ENCODE results near the gene CTNNA3.

CTNNA3 gene

DNA sequence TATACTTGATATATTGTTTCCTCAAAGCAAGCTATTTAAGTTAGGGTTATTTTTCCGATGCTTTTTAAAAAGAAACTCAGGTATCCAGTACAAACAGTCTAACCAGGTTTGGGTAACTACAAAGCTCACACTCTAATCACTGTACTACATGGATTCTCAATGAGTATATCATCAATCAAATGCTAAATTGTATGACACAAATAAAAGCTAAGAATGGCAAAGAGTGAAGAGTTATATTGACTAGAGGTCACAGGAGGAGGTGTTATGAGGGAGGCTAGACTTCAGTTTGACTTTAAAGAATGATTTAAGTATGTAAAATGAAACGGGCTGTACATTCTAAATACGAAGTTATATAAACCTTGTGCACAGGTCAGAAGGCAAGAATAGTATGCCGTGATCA is 178.0 kb downstream of the CTNNA3 start:
- no peak for DNase-seq

DNA sequence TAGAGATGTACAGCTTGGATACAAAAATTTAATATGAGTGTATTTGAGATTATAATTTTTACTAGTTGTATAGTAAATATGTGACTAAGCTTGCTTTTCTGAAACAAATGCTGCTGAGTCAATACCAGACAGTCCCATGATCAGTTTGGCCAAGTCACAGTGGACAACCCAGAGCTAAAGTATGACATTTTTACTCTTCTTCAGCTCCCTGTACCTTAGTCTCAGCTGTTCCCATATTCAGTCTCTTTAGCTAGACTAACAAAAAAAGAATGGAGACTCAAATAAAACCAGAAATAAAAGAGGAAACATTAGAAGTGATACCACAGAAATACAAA is 189.3 kb downstream of the CTNNA3 start:
- DNase-seq, result no peak

DNA sequence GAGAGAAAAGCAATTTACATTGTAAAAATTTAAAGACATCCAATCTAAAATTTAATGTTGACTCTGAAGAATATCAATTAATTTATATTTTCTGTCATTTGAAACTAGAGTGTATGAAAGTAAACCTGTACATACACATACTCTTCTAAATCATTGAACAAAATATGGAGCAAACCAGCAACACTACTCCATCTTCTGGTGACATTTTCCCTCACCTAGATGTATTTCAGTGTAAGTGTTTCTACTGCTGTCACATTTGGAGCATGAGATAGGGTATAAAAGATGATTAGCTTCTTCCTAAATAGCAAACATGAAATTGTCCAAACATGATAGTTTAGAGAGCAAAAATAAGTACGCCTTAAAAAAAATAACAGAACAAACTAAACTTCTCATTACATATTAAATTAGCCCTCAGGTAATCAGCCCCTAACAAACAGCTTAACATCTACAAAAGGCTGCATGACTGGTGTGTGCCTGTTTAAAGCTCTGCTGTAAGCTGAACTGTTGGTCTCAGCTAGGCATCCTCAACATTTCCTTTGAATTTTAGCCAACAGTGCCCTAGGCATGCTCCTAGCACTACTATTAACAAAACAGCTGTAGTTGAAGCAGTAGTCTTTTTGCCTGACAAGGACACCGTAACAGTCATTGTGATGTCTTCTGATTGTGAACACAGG is 189.8 kb downstream of the CTNNA3 start:
- DNase-seq, result no peak

DNA sequence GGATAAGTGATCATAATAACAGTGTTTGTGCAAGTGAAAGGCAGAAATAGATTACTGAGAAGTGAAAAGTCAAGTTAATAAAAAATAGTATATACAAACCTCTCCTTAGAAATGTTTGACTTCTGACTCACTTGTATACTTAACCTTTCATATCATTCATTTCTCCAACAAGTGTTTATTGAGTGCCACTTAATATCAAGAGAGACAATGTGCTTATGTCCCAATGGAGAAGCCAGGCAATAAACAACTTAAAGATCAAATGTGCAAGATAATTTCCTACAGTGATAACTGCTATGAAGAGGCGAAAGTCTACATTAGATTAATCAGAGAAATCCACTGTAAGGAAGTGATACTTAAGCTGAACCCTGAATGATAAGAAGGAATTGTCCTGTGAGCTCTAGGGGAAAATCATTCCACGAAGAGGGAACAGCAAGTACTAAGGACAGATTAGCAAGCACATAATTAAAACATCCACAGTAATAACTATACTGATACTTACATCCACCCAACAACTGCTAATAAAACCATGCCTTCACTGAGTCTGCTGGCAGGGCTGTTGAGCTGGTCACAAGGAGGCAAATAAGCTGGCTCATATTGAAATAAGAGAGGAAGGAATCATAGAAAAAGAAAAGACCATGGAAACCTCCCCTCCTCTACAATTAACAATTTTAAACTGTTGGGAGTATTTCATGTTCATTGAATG is 203.5 kb downstream of the CTNNA3 start:
- no peak for DNase-seq

DNA sequence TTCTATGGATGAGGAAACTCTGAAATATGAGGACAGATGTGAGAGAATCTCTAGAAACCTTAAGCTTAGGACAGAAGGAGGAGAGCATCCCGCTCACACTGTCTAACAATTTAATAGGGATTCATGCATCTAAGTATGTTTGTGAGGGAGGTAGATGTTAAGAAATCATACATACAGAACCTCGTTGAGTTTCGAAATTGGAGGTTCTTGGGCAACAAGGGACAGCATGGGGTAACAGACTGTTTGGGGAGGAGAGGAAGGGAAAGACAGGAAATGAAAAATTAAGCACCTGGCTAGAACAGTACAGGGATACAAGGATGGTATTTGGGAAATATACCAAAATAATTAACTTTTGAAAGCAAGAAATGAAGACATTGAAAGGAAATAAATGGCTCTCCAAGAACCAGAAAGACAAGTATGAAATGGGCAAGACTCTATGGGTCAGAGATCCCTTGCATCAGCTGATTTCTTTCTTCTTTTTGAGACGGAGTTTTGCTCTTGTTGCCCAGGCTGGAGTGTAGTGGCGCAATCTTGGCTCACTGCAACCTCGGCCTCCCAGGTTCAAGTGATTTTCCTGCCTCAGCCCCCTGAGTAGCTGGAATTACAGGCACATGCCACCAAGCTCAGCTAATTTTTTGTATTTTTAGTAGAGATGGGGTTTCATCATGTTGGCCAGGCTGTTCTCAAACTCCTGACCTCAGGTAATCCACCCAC is 207.9 kb downstream of the CTNNA3 start:
- DNase-seq, result no peak

DNA sequence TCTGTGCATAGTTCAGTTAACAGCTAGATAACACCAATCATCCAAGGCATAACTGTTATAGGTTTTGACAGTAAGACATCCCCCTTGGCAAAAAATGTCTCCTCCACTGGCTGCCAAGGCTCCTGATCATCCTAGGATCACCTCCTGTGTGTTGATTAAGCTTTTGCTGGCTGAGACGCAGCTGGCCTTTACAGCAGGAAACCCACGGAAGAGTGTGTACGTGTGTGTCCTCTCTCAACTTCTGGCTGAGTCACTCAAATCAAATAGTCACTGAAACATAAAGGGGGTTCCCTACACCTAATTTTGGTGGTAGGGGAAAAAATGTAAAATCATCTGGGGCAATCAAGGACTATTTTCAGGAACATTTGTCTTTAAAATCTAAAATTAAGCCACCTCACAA is 208.8 kb downstream of the CTNNA3 start:
- no peak for DNase-seq

DNA sequence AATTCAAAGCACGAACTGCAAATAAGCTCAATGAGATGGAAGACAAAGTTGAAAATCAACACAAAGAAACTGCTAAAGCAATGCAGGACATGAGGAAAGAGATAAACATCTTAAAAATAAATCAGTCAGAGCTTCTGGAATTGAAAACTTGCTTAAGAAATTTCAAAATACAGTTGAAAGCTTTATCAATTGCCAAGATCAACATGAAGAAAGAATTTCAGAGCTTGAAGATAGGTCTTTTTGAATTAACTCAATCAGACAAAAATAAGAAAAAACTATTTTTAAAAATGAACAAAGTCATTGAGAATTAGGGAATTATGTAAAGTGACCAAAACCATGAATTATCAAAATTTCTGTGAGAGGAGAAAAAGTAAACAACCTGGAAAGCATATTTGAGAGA is 218.1 kb downstream of the CTNNA3 start:
- DNase-seq, result no peak

DNA sequence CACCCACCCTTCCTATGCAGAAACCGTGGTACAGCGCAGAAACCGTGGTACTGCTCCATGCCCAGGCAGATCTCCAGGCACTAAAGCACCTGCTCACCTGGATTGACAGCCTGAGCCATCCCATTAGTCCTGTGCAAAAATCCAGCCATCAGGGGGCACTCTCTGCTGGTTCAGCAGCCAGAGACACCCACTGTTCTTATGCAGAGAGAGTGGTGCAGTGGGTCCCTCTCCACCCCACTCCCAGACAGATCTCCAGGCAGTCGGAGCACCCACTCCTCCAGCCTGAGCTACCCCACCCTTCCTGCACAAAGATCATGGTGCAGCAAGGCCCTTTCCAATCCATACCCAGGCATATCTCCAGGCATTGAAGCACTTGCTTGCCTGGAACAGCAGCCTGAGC is 219.8 kb downstream of the CTNNA3 start:
- no peak for DNase-seq

DNA sequence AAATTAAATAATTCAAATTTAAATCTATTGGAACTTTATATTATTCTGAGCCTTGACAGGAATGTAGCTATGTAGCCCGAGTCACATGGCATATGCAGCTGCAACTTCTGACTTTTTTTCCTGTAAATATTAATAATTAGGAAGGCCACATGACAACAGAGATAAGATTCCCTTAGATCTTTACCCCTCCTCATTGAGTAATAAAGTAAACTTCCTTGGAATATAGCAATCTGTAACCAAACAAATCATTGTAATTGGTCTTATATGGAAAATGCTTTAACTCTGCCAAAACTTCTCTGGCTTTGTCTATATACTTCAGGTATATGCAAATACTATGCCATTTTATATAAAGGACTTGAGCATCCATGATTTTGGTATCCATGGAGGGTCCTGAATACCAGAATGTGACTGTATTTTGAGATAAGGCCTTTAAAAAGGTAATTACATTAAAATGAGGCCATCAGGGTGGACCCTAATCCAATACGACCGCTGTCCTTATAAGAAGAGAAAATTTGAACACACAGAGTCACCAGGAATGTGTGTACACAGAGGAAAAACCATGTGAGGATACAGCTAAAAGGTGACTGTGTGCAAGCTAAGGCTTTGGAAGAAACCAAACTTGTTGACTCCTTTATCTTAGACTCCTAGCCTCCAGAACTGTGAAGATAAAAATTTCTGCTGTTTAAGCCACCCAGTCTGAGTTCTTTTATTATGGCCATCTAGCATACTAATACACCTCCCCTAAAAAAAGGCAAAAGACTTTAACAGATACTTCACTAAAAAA is 222.0 kb downstream of the CTNNA3 start:
- DNase-seq, result no peak

DNA sequence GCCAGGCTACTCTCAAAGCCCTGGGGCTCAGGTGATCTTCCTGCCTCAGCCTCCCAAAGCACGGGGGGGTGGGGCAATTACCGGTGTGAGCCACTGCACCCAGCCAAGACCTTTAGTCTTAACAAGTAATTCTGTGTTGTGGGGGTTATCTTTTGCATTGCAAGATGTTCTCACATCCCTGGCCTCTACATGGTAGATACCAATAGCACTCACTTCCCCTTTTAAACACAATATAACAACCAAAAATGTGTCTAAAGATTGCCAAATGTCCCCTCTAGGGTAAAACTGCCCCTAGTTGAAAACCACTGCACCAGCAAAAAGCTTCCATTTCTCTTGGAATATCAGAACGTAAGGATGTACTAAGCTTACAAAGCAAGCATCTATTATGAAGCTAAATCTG is 225.0 kb downstream of the CTNNA3 start:
- DNase-seq, result no peak

DNA sequence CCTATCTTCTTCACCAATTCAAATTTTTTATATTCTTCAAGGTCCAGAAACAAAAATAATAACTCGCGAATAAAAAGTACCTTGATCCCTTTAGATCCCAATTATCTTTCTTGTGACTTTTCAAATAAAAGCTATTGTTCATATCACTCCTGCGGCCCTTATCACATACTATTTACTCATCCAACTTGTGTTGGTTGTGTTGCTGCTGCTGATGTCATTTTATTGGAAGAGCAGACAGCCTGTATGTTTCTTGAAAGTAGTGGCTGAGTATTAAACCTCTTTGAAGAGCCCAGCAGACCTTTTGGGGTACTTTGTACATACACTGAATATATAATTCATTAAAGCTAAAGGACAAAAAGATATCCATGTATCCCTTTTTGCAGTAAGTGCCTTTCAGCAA is 231.7 kb downstream of the CTNNA3 start:
- DNase-seq, result no peak

DNA sequence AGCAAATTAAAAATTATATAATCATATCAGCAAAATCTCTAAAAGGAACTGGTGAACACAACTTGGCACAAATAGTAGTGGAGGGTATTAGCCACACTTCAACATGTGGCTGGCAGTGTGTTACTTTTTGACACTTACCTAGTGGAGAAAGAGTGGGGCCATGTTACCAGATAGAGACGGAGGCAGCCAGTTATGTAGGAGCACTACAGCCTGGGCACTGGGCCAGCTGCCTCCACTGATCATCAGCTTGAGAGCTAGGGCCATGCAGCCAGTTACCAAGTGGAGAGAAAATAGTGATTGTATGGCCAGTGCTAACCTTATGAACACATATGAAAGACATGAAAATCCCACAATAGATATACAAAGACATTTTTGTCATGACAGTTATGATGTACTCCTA is 243.1 kb downstream of the CTNNA3 start:
- peak in 1 of 58 donors; percentile 10 for DNase-seq

DNA sequence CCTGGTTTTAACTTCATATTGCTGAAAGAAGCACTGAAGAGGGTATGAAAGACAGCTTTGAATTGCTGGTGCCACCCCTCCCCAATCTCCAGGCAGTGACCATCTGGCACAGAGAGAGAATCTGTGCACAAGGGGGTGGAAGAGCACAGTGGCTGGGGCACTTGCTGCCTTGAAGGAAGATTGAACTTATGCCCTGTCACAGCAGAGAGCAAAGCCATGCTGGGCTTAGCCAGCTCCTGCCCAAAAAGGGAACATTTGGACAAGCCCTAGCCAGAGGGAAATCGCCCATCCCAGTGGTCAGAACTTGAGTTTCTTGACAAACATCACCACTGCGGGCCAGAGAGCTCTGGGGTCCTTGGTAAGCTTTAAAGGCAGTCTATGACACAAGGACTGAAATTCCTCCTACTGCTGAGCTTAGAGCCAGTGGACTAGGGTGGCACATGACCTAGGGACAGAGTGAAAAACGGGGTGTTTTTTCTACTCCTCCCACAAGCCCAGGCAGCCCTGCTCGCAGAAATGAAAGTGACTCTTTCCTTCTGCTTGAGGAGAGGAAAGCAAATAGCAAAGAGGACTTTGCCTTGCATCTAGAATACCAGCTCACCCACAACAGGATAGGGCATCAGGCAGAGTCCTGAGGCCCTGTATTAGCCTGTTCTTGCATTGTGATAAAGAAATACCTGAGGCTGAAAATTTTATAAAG is 257.2 kb downstream of the CTNNA3 start:
- DNase-seq, result no peak

DNA sequence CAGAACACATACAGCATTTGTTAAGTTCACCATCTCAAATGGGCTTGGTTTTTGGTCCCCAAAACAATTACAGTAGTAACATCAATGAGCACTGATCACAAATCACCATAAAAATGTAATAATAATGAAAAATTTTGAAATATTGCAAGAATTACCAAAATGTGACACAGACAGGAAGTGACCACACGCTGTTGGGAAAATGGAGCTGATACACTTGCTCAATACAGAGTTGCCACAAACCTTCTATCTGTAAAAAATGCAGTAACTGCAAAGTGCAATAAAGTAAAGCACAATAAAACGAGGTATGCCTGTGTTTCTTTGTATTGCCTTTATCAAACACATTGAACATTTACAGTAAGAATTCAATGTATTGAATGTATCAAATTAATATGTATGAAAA is 262.7 kb downstream of the CTNNA3 start:
- DNase-seq, result no peak

DNA sequence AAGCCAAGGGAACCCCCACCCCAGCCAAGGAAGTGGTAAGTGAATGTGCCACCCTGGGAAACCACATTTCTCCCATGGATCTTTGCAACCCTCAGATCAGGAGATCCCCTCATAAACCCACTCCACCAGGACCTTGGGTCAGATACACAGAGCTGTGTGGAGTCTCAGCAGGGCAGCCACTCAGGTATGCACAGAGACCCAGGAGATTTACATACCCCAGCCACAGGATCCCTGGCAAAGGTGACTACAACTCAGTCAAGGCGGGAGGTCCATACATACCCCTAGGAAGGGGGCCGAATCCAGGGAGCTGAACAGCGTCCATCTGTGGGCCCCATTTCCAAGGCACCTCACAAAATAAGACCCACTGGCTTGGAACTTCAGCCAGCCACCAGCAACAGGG is 293.4 kb downstream of the CTNNA3 start:
- no peak for DNase-seq

DNA sequence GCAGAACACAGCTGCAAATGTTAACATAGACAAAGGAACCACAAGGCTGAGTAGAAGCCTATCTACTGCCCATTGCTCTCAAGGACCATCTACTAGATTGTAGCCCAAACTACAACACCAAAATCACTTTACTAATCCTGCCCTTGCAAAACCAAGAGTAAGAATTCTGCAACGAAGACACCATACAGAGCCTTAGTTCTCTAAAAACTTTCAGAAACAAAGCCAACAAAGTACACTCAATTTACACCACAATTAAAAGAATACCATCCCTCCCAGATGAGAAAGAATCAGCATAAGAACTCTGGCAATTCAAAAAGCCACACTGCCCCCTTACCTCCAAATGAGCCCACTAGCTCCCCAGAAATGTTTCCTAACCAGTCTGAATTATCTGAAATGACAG is 294.3 kb downstream of the CTNNA3 start:
- no peak for DNase-seq

DNA sequence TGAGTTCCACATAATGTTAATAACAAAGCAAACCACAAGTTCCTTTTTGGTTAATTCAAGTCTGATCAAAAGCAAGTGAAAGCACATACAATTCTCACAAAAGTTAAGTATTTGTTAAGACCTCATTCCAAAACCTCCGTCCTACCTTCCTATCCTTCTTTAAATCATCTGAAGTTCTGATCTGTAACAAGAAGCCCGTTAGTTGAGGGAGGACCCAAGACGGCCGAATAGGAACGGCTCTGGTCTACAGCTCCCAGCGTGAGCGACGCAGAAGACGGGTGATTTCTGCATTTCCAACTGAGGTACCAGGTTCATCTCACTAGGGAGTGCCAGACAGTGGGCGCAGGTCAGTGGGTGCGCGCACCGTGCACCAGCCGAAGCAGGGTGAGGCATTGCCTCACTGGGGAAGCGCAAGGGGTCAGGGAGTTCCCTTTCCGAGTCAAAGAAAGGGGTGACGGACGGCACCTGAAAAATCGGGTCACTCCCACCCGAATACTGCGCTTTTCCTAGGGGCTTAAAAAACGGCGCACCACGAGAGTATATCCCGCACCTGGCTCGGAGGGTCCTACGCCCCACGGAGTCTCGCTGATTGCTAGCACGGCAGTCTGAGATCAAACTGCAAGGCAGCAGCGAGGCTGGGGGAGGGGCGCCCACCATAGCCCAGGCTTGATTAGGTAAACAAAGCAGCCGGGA is 309.0 kb downstream of the CTNNA3 start:
- DNase-seq, result peak in 1 of 58 donors; percentile 1

DNA sequence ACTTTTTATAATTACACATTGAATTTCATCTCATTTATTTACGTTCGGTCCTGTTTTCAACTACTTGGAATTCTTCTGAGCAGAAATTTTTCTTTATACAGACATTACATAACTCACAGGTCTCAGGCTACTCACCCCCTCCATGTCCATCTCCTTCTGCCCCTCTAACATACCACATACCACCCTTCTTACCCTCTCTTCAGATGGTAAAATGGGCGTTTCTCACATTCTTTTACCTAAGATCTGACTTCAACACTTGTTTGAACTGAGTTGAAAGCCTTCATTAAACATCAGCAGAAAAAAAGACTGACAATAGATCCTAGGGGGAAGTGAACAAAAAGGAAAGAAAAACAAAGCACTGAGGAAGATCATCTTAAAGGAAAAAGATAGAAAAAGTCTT is 309.7 kb downstream of the CTNNA3 start:
- DNase-seq, result no peak

DNA sequence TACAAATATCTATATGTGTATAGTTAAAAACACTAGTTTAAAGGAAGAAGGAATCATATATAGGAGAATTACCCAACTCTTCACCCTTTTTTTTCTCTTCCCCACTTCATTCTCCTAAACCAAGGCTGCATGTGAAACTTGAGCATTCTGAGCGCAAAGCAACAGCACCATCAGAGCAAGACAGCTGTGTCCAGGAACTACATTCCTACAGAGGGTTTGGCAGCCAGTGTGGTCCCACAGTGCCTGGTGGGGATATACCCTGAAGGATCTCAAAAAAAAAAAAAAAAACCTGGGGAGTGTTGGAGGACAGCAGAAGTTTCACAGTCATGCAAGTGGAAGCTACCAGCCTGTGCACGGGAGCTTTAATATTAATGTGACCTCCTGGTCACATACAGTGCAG is 310.4 kb downstream of the CTNNA3 start:
- DNase-seq, result no peak

DNA sequence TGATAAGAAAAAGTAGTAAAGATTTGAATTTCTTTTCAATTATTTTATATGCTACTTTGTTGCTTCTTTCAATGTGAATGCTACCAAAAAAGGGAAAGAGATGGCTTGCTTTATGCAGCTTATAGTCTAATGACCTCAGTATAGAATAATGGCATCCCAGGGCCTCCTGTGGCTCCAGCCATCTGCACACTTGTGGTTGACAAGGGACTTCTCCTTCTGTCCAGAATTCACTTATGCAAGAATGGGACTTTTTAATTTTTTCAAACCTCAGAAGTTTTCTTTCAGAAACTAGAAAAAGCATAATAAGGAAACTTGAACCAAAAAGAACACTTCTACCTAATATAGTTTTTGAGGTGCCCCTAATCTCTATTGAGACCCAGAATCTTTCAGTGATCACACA is 310.9 kb downstream of the CTNNA3 start:
- DNase-seq, result no peak
